A549 (cell line): ENCODE results near the gene CLSTN2. TPM values are rescaled to one million over a fixed set of nuclear protein-coding genes. Genes with fewer than 3 reads are reported as not detected.

ENCODE experiments used
- ATAC-seq, 2 experiments: fragments of 200-7000 bp in 1 of 2; fragments of >200 bp in 1 of 2; cut with Nextera tagmentation in 1 of 2; cut with Tn5 transposase in 1 of 2; 3 replicates each; pipeline versions ENCODE4 v1.8.0 to v1.9.1; 2018 to 2020; ENCODE audit warnings: mild to moderate bottlenecking in 1 of 2, moderate library complexity in 1 of 2
- CTCF ChIA-PET: fragments of 300-600 bp; sonication (Branson Sonifier 250); formaldehyde crosslinking; extraction: SDS; loops from one replicate; lab custom pipeline; 2021; ENCODE audit warnings: antibody characterized with exemption, inconsistent platforms; lab: Yijun Ruan, JAX
- POLR2A ChIA-PET: fragments of 350-600 bp; formaldehyde crosslinking; extraction: SDS; loops from one replicate; lab custom pipeline; 2021; ENCODE audit warnings: antibody characterized with exemption, inconsistent platforms; lab: Yijun Ruan, JAX
- DNase-seq, 2 experiments: peaks; one replicate each; pipeline versions ENCODE4 v3.0.0 to v3.0.0-alpha.2; 2011 to 2016; ENCODE audit warnings: low read depth in 1 of 2, low spot score in 1 of 2
- FAIRE-seq: peaks from 2 replicates; lab custom pipeline; 2011; peaks lifted over from hg19 to GRCh38; lab: Jason Lieb, UNC
- H3K27ac ChIP-seq, 2 experiments: fragments of >200 bp; sonication (Bioruptor Twin); formaldehyde crosslinking; 3 replicates each; pipeline ENCODE4 v1.5.1; 2016 to 2017
- H3K4me1 ChIP-seq: fragments of >200 bp; sonication (Bioruptor Twin); formaldehyde crosslinking; 3 replicates; pipeline ENCODE4 v1.6.1; 2016
- H3K4me2 ChIP-seq: fragments of >200 bp; sonication (Bioruptor Twin); formaldehyde crosslinking; 3 replicates; pipeline ENCODE4 v1.6.1; 2016
- H3K4me3 ChIP-seq: fragments of >200 bp; sonication (Bioruptor Twin); formaldehyde crosslinking; 3 replicates; pipeline ENCODE4 v1.5.1; 2016
- H3K9me3 ChIP-seq: fragments of >200 bp; sonication (Bioruptor Twin); formaldehyde crosslinking; 3 replicates; pipeline ENCODE4 v1.6.1; 2016
- BHLHE40 ChIP-seq: IDR thresholded peaks from 2 replicates; pipeline ENCODE4 v1.6.1; 2012; ENCODE audit warnings: low read depth, low read length, inconsistent platforms
- CBX2 ChIP-seq: fragments of 200-600 bp; sonication (generic); IDR thresholded peaks from 2 replicates; pipeline ENCODE4 v1.6.1; 2016; ENCODE audit warnings: low read depth, mild to moderate bottlenecking, borderline replicate concordance
- CBX8 ChIP-seq: fragments of 200-600 bp; sonication (generic); IDR thresholded peaks from 2 replicates; pipeline ENCODE4 v1.6.1; 2016
- CEBPB ChIP-seq, 2 experiments: fragments of >200 bp in 1 of 2; sonication (Bioruptor Twin) in 1 of 2; formaldehyde crosslinking in 1 of 2; IDR thresholded peaks; 2 replicates each; pipeline ENCODE4 v1.6.1; 2012 to 2016
- CHD2 ChIP-seq: fragments of 150-350 bp; IDR thresholded peaks from 2 replicates; pipeline ENCODE4 v1.6.1; 2014; ENCODE audit warnings: low read length; ENCODE audit not compliant: partially characterized antibody
- HOXA7 ChIP-seq: fragments of 250-450 bp; sonication (Bioruptor Pico); IDR thresholded peaks from 2 replicates; pipeline ENCODE4 v1.5.0; 2020; ENCODE audit warnings: mild to moderate bottlenecking, moderate library complexity
- HOXB13 ChIP-seq: fragments of 250-450 bp; sonication (Bioruptor Pico); IDR thresholded peaks from 2 replicates; pipeline ENCODE4 v1.5.0; 2020; ENCODE audit warnings: low read depth, mild to moderate bottlenecking, moderate library complexity
- HOXB5 ChIP-seq: fragments of 250-450 bp; sonication (Bioruptor Pico); IDR thresholded peaks from 2 replicates; pipeline ENCODE4 v1.5.0; 2020; ENCODE audit warnings: mild to moderate bottlenecking, moderate library complexity
- MAFK ChIP-seq: fragments of 450-650 bp; IDR thresholded peaks from 2 replicates; pipeline ENCODE4 v1.6.1; 2014; ENCODE audit not compliant: partially characterized antibody
- NR3C1 ChIP-seq: fragments of >200 bp; sonication (Bioruptor Twin); formaldehyde crosslinking; IDR thresholded peaks from 3 replicates; pipeline ENCODE4 v1.6.1; 2017
- RAD21 ChIP-seq, 2 experiments: fragments of >200 bp in 1 of 2; sonication (Bioruptor Twin) in 1 of 2; formaldehyde crosslinking in 1 of 2; IDR thresholded peaks in 1 of 2; conservative IDR thresholded peaks in 1 of 2; 2 replicates in 1 of 2; 3 replicates in 1 of 2; pipeline ENCODE4 v1.6.1; 2012 to 2018; ENCODE audit warnings: inconsistent platforms in 1 of 2
- RARB ChIP-seq: fragments of 250-450 bp; sonication (Bioruptor Pico); IDR thresholded peaks from 2 replicates; pipeline ENCODE4 v1.8.0; 2021; ENCODE audit warnings: mild to moderate bottlenecking, moderate library complexity
- ZC3H11A ChIP-seq: fragments of 450-650 bp; IDR thresholded peaks from 2 replicates; pipeline ENCODE4 v1.6.1; 2014; ENCODE audit warnings: antibody characterized with exemption, mild to moderate bottlenecking
- ZNF302 ChIP-seq: fragments of 250-450 bp; sonication (Bioruptor Pico); IDR thresholded peaks from 2 replicates; pipeline ENCODE4 v1.9.0; 2021; ENCODE audit warnings: inconsistent platforms, mild to moderate bottlenecking, moderate library complexity
- ZSCAN20 ChIP-seq: fragments of 250-450 bp; sonication (Bioruptor Pico); IDR thresholded peaks from 2 replicates; pipeline ENCODE4 v1.8.0; 2022; ENCODE audit warnings: mild to moderate bottlenecking, moderate library complexity
- WGBS: methylation state at CpG from one replicate; pipeline ENCODE4 v1.1.6; 2017; ENCODE audit errors: missing lambda C conversion rate; 5-methylcytosine and 5-hydroxymethylcytosine counted together
- polyA plus RNA-seq, 4 experiments: library from polyadenylated mRNA; depleted of rRNA in 3 of 4; stranded (reverse); fragments of >200 nt; fragmentation: RNase III in 1 of 4; extraction: RNeasy Plus Mini Kit Qiagen cat#74134 plus additional on column Dnase treatment in 1 of 4; gene quantifications; 2 replicates in 3 of 4; 3 replicates in 1 of 4; pipeline ENCODE4 v1.2.3, GENCODE V29; 2011 to 2017
- TF ChIP-seq, protein P1 (sequence below): fragments of 200-600 bp; sonication (generic); IDR thresholded peaks from 2 replicates; pipeline ENCODE4 v1.6.1; 2016; ENCODE audit warnings: antibody characterized with exemption, mild to moderate bottlenecking, moderate library complexity
- TF ChIP-seq, protein P2 (sequence below): IDR thresholded peaks from 2 replicates; pipeline ENCODE4 v1.6.1; 2012
- TF ChIP-seq, protein P3 (sequence below): fragments of >200 bp; sonication (Bioruptor Twin); formaldehyde crosslinking; IDR thresholded peaks from 2 replicates; pipeline ENCODE4 v1.6.1; 2016
- TF ChIP-seq, protein P4 (sequence below): fragments of 250-450 bp; sonication (Bioruptor Pico); IDR thresholded peaks from 2 replicates; pipeline ENCODE4 v1.5.0; 2021; ENCODE audit warnings: mild to moderate bottlenecking, moderate library complexity, borderline replicate concordance
- TF ChIP-seq, protein P5 (sequence below): fragments of >200 bp; sonication (Bioruptor Twin); formaldehyde crosslinking; IDR thresholded peaks from 3 replicates; pipeline ENCODE4 v1.6.1; 2016

Gene CLSTN2
- polyA plus RNA-seq, 2 of the 4 experiments (the other 2 are of a cell fraction) = 0.03 to 0.04 TPM

DNA sequence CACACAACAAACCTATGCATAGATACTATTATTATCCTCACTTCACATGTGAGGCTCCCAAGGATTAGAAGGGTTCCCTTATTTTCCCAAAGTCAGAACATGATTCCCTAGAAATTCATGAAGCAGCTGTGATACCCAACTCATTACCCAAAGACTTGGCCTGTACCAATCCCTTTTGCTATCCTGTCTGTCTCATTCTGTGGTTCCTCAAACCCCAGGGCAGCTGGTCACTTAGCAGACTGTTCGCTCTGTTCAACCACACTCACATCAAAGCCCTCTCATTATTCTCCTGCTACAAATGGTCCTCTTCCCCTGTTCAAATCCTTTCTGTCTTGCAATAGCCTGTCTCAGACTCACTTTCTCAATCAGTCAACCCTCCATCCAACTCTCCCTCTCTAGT is 588.6 kb downstream of the CLSTN2 start:
- FAIRE-seq (no peak), DNase-seq (no peak), ATAC-seq (no peak)
- H3K4me3 ChIP-seq = no peak overlapping the region
- H3K27ac ChIP-seq = no peak overlapping the region
- H3K4me1 ChIP-seq = no peaks in the 10 kb centered on the region
- H3K9me3 ChIP-seq = no peaks in the 10 kb centered on the region
- TF ChIP-seq, protein P1, sequence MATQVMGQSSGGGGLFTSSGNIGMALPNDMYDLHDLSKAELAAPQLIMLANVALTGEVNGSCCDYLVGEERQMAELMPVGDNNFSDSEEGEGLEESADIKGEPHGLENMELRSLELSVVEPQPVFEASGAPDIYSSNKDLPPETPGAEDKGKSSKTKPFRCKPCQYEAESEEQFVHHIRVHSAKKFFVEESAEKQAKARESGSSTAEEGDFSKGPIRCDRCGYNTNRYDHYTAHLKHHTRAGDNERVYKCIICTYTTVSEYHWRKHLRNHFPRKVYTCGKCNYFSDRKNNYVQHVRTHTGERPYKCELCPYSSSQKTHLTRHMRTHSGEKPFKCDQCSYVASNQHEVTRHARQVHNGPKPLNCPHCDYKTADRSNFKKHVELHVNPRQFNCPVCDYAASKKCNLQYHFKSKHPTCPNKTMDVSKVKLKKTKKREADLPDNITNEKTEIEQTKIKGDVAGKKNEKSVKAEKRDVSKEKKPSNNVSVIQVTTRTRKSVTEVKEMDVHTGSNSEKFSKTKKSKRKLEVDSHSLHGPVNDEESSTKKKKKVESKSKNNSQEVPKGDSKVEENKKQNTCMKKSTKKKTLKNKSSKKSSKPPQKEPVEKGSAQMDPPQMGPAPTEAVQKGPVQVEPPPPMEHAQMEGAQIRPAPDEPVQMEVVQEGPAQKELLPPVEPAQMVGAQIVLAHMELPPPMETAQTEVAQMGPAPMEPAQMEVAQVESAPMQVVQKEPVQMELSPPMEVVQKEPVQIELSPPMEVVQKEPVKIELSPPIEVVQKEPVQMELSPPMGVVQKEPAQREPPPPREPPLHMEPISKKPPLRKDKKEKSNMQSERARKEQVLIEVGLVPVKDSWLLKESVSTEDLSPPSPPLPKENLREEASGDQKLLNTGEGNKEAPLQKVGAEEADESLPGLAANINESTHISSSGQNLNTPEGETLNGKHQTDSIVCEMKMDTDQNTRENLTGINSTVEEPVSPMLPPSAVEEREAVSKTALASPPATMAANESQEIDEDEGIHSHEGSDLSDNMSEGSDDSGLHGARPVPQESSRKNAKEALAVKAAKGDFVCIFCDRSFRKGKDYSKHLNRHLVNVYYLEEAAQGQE = no peak
- TF ChIP-seq NR3C1 (no peak), CEBPB (IDR thresholded peaks at IDR 0.05) (no peak)
- TF ChIP-seq, protein P2, sequence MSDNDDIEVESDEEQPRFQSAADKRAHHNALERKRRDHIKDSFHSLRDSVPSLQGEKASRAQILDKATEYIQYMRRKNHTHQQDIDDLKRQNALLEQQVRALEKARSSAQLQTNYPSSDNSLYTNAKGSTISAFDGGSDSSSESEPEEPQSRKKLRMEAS = no peak
- no peak overlapping the region for H3K4me2 ChIP-seq
- ChIA-PET POLR2A (no interaction called here), CTCF (no interaction called here)
- 31% methylated on average over 1 of the region's 1 CpG for WGBS

DNA sequence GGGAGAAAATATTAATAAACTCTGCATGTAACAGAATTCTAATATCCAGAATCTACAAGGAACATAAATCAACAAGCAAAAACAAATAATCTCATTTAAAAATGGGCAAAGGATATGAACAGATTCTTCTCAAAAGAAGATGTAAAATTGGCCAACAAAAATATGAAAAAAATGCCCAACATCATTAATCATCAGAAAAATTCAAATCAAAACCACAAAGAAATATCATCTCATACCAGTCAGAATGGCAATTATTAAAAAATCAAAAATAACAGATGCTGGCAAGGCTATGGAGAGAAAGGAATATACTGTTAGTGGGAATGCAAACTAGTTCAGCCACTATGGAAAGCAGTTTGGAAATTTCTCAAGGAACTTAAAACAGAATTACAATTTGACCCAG is 592.2 kb downstream of the CLSTN2 start:
- no peak overlapping the region for H3K4me3 ChIP-seq
- no peak for ATAC-seq
- no peak for DNase-seq
- no peak for FAIRE-seq
- no peak overlapping the region for H3K27ac ChIP-seq
- CTCF ChIA-PET = no interaction called here
- H3K9me3 ChIP-seq = no peaks in the 10 kb centered on the region
- no peak for TF ChIP-seq RARB (CRISPR knock-in tag)
- TF ChIP-seq, protein P1 = no peak
- no peak for TF ChIP-seq CBX8
- no peak for TF ChIP-seq ZC3H11A
- TF ChIP-seq BHLHE40 = no peak
- no peak for TF ChIP-seq CBX2
- TF ChIP-seq, protein P3, sequence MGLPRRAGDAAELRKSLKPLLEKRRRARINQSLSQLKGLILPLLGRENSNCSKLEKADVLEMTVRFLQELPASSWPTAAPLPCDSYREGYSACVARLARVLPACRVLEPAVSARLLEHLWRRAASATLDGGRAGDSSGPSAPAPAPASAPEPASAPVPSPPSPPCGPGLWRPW = no peak
- TF ChIP-seq HOXB13 = no peak
- TF ChIP-seq ZSCAN20 (CRISPR knock-in tag) = no peak
- TF ChIP-seq RAD21 (conservative IDR thresholded peaks at IDR 0.05 in 1 of 2, IDR thresholded peaks at IDR 0.05 in 1 of 2) = no peak
- no peak for TF ChIP-seq CHD2
- no peak for TF ChIP-seq MAFK
- TF ChIP-seq HOXA7 (CRISPR knock-in tag) = no peak
- no peak for TF ChIP-seq HOXB5
- TF ChIP-seq, protein P4, sequence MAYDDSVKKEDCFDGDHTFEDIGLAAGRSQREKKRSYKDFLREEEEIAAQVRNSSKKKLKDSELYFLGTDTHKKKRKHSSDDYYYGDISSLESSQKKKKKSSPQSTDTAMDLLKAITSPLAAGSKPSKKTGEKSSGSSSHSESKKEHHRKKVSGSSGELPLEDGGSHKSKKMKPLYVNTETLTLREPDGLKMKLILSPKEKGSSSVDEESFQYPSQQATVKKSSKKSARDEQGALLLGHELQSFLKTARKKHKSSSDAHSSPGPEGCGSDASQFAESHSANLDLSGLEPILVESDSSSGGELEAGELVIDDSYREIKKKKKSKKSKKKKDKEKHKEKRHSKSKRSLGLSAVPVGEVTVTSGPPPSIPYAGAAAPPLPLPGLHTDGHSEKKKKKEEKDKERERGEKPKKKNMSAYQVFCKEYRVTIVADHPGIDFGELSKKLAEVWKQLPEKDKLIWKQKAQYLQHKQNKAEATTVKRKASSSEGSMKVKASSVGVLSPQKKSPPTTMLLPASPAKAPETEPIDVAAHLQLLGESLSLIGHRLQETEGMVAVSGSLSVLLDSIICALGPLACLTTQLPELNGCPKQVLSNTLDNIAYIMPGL = no peak
- TF ChIP-seq, protein P5, sequence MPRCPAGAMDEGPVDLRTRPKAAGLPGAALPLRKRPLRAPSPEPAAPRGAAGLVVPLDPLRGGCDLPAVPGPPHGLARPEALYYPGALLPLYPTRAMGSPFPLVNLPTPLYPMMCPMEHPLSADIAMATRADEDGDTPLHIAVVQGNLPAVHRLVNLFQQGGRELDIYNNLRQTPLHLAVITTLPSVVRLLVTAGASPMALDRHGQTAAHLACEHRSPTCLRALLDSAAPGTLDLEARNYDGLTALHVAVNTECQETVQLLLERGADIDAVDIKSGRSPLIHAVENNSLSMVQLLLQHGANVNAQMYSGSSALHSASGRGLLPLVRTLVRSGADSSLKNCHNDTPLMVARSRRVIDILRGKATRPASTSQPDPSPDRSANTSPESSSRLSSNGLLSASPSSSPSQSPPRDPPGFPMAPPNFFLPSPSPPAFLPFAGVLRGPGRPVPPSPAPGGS = no peak
- no peak for TF ChIP-seq ZNF302 (CRISPR knock-in tag)
- no peak overlapping the region for H3K4me2 ChIP-seq
- no peaks in the 10 kb centered on the region for H3K4me1 ChIP-seq
- POLR2A ChIA-PET = no interaction called here
